ENCODE measurements around the gene KIF18B. TPM values are rescaled to one million over a fixed set of nuclear protein-coding genes. Genes with fewer than 3 reads are reported as not detected.
A peak's percentile ranks its signal among the peaks of the same experiment; 100 is the strongest.

Gene KIF18B
- total RNA-seq, 1 donor from 2014 or later, result 3.9 TPM

GRCh38 chr17:44898768-44899073 is 48.9 kb downstream of the KIF18B start:
- no peak for TF ChIP-seq CTCF (IDR thresholded peaks at IDR 0.05)
- peaks cover 37% of the 10 kb centered on the region for H3K4me1 Mint-ChIP-seq (ENCODE audit: low read depth)
- H3K4me3 Mint-ChIP-seq (ENCODE audit: unreplicated experiment), result peak overlapping the region; percentile 81
- peaks cover 4% of the 10 kb centered on the region for H3K36me3 Mint-ChIP-seq (ENCODE audit: low read depth)
- no peaks in the 10 kb centered on the region for H3K9me3 Mint-ChIP-seq (ENCODE audit: low read depth)
- no peak for DNase-seq (ENCODE audit: low spot score)
- peak overlapping the region; percentile 99 for H3K27ac Mint-ChIP-seq (ENCODE audit: unreplicated experiment)
- H3K27me3 Mint-ChIP-seq (ENCODE audit: low read depth), result no peaks in the 10 kb centered on the region

GRCh38 chr17:44894642-44895041 is 52.9 kb downstream of the KIF18B start:
- Mint-ChIP-seq H3K27ac (ENCODE audit: unreplicated experiment) (no peak overlapping the region), H3K36me3 (ENCODE audit: low read depth) (peaks cover 8% of the 10 kb centered on the region), H3K4me1 (ENCODE audit: low read depth) (peaks cover 13% of the 10 kb centered on the region), H3K9me3 (ENCODE audit: low read depth) (no peaks in the 10 kb centered on the region), H3K4me3 (ENCODE audit: unreplicated experiment) (no peak overlapping the region), H3K27me3 (ENCODE audit: low read depth) (no peaks in the 10 kb centered on the region)
- TF ChIP-seq CTCF (IDR thresholded peaks at IDR 0.05), result no peak
- no peak for DNase-seq (ENCODE audit: low spot score)

GRCh38 chr17:44892250-44892649 is 55.3 kb downstream of the KIF18B start:
- H3K4me1 Mint-ChIP-seq (ENCODE audit: low read depth), result no peaks in the 10 kb centered on the region
- H3K36me3 Mint-ChIP-seq (ENCODE audit: low read depth), result peaks cover 8% of the 10 kb centered on the region
- TF ChIP-seq CTCF (IDR thresholded peaks at IDR 0.05), result no peak
- no peaks in the 10 kb centered on the region for H3K27me3 Mint-ChIP-seq (ENCODE audit: low read depth)
- no peak for DNase-seq (ENCODE audit: low spot score)
- no peak overlapping the region for H3K27ac Mint-ChIP-seq (ENCODE audit: unreplicated experiment)
- no peak overlapping the region for H3K4me3 Mint-ChIP-seq (ENCODE audit: unreplicated experiment)
- H3K9me3 Mint-ChIP-seq (ENCODE audit: low read depth), result no peaks in the 10 kb centered on the region

GRCh38 chr17:44889003-44889402 is 58.6 kb downstream of the KIF18B start:
- H3K9me3 Mint-ChIP-seq (ENCODE audit: low read depth), result no peaks in the 10 kb centered on the region
- H3K36me3 Mint-ChIP-seq (ENCODE audit: low read depth), result peaks cover 15% of the 10 kb centered on the region
- no peak overlapping the region for H3K4me3 Mint-ChIP-seq (ENCODE audit: unreplicated experiment)
- no peak for TF ChIP-seq CTCF (IDR thresholded peaks at IDR 0.05)
- no peak overlapping the region for H3K27ac Mint-ChIP-seq (ENCODE audit: unreplicated experiment)
- H3K27me3 Mint-ChIP-seq (ENCODE audit: low read depth), result no peaks in the 10 kb centered on the region
- no peaks in the 10 kb centered on the region for H3K4me1 Mint-ChIP-seq (ENCODE audit: low read depth)
- DNase-seq (ENCODE audit: low spot score), result no peak

- Mint-ChIP-seq H3K9me3 (ENCODE audit: low read depth) (no peaks in the 10 kb centered on the region), H3K36me3 (ENCODE audit: low read depth) (peaks cover 17% of the 10 kb centered on the region), H3K27me3 (ENCODE audit: low read depth) (no peaks in the 10 kb centered on the region), H3K27ac (ENCODE audit: unreplicated experiment) (no peak overlapping the region), H3K4me1 (ENCODE audit: low read depth) (no peaks in the 10 kb centered on the region), H3K4me3 (ENCODE audit: unreplicated experiment) (no peak overlapping the region)
- DNase-seq (ENCODE audit: low spot score), result no peak
- TF ChIP-seq CTCF (IDR thresholded peaks at IDR 0.05), result no peak
Measured at GRCh38 chr17:44887971-44888954, 59.3 kb downstream of the KIF18B start.

Measured in chondrocyte (in vitro differentiated cells).